ENCODE results near the gene STUB1.

The STUB1 gene

DNA sequence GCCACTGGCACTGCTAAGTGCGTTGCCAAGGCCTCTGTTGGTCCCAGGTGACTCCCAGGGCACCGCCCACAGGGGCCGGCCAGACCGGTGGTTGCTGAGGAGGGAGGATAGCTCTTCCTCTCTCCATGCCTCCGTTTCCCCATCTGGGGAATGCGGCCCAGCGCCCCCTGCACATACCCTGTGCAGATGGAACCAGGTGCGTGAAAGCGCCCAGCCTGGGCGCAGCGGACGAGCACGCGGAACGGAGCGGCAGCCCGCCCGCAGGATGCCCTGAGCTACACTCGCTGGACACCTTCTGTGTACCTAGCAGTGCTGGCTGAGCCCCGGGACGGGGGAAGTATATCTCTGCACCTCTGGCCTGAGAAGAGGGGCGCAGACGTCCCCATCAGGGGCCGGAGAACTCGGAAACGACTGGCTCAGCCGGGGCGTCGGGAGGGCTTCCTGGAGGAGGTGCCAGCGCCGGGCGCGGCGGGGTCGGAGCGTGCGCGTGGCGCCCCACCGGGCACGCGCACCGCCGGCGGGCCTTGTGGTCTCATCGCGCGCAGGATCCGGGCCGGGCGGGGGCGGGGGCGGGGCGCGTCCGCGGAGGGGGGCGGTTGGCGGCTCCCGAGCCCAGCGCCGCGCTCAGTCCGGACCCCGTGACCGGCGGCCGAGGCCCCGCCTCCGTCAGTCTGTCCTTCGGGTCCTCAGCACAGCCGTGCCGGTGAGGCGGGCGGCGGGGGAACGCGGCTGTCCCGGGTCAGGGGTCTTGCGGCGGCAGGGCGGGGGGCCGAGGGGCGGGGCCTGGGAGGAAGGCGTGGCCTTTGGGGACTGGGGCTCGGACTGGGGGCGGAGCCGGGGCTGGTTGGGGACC, 46.5 kb downstream of the STUB1 start, which contains the start of the genes CCDC78 and HAGHL:
CCDC78 (minus strand) TSS at position 6 of the 853 bp plus-strand sequence. CDS start 76 bp downstream, outside the sequence.
HAGHL (plus strand) TSS at position 669 of the 853 bp plus-strand sequence. CDS start 404 bp downstream, outside the sequence.
- no peak for DNase-seq

DNA sequence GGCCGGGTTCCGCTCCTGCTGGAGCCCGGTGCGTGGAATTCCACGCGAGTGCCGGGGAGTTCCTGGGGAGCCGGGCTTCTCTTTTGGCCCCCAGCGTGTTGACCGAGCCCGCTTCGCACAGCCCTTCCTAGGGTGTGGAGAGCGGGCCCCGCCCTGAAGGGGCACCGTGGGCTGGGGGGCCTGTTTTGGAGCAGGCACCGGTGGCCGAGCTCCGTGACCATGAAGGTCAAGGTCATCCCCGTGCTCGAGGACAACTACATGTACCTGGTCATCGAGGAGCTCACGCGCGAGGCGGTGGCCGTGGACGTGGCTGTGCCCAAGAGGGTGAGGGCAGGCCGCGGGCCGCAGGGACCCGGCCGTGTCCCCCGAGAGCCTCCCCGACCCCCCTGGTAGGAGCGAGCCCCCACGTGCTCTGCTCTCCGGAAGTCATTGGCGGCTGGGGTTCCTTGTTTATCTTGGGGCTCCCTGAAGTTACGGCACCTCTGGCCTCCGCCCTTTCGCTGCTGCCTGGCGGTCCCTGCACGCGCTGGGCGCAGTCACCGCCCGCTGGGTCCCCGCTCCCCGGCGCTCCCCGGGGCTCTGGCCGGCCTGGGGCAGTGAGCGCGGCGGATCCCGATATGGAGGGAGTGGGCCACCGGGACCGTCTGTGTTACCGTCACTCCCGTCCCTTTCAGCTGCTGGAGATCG, 47.2 kb downstream of the STUB1 start:
- no peak for DNase-seq

DNA sequence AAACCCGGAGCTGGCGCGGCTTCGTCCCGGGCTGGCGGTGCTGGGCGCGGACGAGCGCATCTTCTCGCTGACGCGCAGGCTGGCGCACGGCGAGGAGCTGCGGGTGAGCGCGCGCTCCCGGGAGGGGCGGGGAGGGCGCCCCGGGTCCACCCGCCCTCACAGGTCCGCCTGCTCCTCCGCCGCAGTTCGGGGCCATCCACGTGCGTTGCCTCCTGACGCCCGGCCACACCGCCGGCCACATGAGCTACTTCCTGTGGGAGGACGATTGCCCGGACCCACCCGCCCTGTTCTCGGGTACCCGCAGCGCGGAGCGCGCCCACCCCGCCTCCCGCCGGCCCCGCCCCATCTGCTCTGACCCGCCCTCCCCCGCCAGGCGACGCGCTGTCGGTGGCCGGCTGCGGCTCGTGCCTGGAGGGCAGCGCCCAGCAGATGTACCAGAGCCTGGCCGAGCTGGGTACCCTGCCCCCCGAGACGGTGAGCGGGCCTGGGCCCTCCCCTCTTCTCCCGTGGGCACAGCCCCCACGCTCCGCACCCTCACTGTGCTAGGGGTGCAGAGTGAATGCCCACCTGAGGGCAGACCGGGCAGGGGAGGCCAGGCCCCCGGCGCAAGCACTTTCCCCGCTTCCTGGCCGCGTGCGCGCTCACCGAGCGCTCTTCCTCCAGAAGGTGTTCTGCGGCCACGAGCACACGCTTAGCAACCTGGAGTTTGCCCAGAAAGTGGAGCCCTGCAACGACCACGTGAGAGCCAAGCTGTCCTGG, 48.1 kb downstream of the STUB1 start:
- no peak for DNase-seq

DNA sequence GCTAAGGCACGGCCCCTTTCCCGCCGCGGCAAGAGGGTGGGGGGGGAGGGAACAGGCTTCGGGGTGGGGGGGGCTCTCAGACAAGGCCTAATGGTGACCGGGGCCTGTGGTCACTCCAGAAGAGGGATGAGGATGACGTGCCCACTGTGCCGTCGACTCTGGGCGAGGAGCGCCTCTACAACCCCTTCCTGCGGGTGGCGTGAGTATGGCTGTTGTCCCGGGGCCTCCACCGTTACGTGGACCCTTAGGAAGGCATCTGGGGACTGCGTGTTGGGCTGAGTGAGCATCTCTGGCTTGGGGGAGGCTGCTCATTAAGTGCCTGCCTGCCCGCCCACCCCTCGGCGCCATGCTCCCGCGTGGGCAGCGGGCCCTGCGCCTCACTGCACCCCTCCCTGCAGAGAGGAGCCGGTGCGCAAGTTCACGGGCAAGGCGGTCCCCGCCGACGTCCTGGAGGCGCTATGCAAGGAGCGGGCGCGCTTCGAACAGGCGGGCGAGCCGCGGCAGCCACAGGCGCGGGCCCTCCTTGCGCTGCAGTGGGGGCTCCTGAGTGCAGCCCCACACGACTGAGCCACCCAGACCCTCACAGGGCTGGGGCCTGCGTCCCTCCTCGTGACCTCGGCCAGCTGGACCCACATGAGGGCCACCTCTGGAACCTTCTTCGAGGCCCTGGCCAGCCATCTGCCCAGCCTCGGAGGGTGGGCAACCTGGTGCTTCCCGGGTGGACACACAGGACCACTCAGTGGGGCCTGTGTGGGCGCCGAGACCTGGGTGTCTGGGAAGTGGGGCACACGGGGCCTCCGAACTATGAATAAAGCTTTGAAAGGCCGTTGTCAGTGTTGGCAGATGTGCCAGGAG, 48.9 kb downstream of the STUB1 start:
- no peak for DNase-seq

DNA sequence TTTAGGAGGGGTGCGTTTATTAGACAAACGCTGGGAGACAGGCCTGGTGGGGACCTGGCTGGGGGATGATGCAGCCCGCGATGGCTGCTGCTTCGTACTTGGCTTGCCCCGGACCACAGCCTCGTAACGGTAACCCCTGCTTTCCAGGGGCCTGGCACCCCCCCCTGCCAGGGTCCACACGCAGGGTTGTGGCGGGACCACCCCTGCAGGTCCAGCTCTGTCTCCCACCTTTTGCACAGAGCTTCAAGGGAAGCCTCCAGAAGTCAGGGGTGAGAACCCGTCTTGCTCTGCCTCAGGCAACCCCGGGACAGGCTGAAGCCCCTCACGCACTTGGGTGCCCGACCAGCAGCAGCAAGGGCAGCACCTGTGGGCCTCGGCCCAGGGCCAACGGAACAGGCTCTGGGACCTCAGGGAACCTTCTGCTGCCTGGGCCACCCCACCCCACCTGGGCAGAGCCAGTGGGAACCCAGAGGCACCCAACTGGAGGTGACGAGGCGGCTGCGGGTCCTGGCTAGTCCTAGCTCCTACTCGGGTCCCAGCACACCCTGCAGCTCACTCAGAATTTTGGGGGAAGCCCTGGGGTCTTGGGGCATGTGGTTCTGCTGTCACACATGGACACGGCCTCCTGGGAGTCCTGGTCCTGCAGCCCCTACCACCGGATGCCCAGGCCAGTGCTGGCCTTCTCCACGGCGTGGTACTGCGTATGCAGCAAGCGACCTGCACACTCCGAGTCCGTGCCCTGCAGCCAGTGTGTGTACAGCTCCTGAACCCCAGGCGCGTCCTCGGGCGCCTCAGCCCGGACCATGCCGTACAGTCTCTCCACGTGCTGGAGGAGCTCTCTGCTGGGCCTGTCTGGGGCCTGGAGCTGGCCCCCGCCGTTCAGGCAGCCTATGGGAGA, 49.8 kb downstream of the STUB1 start:
- DNase-seq = no peak

DNA sequence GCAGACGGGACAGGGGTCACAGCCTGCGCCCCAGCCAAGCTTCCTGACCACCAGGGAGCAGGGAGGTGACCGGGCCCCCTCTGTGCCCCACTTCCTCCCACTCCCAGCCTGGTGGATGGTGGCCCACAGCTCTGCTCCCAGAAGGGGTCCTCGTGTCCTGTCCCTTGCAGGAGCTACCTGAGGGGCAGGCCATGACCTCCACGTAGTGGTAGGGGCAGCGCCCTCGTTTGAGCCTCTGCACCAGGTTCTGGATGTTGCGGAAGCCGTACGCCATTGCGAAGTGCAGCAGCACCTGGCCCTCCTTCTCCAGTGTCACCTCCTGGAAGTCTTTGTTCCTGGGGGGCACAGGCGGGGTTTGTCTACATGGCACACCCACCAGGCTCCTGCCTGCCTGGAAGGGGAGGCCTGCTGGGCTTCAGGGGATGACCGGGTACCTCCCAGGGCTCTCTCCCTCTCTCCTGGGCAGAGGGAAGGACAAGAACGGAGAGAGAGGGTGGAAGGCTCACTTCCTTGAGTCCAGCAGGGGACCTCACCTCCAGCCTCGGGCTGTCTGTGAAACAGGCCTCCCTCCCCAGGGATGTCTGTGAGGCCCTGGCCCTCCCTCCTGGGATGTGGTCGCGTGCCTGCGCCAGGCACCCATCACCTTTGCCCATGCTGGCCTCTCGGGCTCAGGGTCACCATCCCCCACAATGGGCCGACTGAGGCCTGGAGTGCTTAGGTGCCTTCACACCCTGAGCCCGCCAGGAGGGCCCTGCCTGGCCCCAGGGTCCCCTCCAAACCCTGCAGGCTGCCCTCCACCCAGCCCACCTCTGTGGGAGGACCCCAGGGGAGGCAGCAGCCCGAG, 50.7 kb downstream of the STUB1 start:
- DNase-seq = no peak

DNA sequence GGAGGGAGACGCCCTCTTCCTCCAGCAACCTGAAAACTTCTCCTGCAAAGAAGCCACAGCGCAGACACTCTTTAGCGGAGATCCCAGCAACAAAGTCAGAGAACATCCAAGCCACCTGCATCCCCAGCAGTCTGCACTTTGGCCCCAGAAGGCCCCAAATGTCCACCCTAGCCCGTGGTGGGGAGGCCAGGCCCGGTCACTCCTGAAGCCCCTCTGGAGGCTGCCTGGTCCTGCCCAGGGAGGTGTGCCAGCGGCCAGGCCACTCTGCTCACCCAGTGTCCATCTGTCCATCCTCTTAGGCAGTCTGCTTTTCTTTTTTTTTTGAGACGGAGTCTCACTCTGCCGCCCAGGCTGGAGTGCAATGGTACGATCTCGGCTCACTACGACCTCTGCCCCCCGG, 52.1 kb downstream of the STUB1 start:
- no peak for DNase-seq
